ENCODE results near the gene CCNG2.

Gene CCNG2

DNA sequence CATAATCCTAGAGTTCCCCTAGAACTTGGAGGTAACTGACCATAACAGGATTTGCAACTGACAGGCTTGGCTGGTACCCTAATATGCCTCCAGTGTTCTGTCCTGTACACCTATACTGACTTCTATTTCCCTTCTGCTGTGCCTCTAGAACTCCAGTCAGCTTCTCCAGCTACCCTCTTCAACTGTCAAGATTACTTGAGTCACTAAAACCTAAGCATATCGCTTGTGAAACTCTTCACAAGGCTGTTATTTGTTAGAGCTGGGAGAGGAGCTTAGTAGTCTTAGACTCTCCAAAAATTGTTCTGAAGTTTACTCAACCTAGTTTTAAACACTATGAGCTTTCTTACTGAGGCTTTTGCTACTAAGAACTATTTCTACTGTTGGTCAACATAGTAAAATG lies 52.0 kb downstream of the CCNG2 start:
- DNase-seq: no peak

- no peak for DNase-seq
These were observed 52.9 kb downstream of the CCNG2 start for GRCh38 chr4:77209936-77210335.

GRCh38 chr4:77215107-77215506 lies 58.1 kb downstream of the CCNG2 start:
- DNase-seq: no peak

- no peak for DNase-seq
These were observed 60.5 kb downstream of the CCNG2 start for GRCh38 chr4:77217526-77217925.

DNA sequence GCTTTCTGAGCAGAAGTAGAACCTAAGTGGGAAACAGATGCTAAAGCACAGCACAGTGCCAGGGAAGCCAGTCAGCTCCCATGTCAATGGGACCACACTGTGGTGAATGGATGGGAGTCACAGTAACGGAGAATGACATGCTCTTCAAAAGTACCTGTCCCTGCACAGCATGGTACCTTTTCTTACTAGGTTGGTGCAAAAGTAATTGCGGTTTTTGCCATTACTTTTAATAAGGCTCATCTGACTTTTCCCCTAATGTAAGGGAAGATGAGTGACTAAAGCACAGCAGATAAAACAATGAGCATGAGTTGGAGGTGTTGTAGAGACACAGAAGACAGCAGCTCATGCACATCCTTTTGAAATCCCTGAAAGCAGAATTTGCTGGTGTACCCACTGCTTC lies 62.3 kb downstream of the CCNG2 start:
- no peak for DNase-seq
